Measurements from ENCODE around the gene SLC19A1. TPM values are rescaled to one million over a fixed set of nuclear protein-coding genes. Genes with fewer than 3 reads are reported as not detected.

The SLC19A1 gene
- total and polyA plus RNA-seq, 2 donors from 2014 or later = 5.1 to 7.2 TPM

DNA sequence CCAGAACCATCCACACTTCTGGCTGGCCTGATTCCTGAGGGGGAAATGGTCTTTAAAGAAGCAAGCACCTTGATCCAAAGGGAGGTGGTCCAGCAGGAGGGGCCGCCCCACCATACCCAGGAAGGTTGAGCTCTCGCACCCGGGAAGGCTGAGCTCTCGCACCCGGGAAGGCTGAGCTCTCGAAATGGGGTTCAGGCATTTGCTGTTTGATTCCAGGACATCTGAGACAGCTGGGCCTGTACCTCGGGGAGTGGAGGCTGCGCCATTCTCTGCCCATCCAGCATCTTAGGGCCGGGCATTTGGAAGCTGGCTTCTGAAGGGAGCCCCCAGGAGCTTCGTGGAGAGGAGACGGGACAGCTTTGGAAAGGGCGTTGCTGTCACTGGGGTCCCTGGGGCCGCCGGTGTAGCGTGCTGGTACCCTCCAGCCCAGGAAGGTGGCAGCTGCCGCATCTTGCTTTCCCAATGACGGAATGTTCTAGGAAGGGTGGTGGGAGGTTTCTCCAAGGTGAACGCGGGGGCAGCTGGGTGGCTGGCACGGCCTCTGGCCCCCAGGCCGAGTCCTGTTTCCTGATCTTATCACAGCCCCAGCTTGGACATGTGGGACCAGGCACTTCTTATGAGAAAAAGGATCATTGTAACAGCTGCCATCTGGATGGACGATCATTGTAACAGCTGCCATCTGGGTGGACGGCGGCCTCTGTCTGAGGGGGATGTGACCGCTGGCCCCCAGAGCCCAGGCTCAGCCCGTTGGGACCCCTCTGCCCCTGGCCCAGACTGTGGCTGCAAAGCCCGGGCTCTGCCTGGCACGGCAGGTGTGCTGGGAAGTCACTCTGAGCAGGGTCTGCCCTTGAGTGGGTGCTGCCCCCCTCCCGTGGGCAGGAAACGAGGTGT is 75.7 kb downstream of the SLC19A1 start:
- H3K36me3 ChIP-seq (ENCODE audit: control insufficient read depth in 2 of 3, insufficient read depth in 3 of 3, low read length in 3 of 3) = no peaks in the 10 kb centered on the region
- H3K27ac ChIP-seq (ENCODE audit: low read depth in 2 of 2, low read length in 2 of 2) = no peak overlapping the region
- peak in 3 of 5 donors; percentile 40 to 66 (median 50) for DNase-seq
- TF ChIP-seq, protein P1, sequence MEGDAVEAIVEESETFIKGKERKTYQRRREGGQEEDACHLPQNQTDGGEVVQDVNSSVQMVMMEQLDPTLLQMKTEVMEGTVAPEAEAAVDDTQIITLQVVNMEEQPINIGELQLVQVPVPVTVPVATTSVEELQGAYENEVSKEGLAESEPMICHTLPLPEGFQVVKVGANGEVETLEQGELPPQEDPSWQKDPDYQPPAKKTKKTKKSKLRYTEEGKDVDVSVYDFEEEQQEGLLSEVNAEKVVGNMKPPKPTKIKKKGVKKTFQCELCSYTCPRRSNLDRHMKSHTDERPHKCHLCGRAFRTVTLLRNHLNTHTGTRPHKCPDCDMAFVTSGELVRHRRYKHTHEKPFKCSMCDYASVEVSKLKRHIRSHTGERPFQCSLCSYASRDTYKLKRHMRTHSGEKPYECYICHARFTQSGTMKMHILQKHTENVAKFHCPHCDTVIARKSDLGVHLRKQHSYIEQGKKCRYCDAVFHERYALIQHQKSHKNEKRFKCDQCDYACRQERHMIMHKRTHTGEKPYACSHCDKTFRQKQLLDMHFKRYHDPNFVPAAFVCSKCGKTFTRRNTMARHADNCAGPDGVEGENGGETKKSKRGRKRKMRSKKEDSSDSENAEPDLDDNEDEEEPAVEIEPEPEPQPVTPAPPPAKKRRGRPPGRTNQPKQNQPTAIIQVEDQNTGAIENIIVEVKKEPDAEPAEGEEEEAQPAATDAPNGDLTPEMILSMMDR (IDR thresholded peaks at IDR 0.05; ENCODE audit: borderline replicate concordance, extremely low read depth, insufficient read depth) = no peak
- FAIRE-seq = no peak
- intact Hi-C loops (cut with DNase I) = no loop called here
- no peaks in the 10 kb centered on the region for H3K27me3 ChIP-seq (ENCODE audit: control insufficient read depth, insufficient read depth, low read length)
- H3K4me1 ChIP-seq (ENCODE audit: control insufficient read depth in 2 of 3, insufficient read depth in 2 of 3, low read depth in 1 of 3, low read length in 3 of 3) = peaks cover 0 to 29% (median 25%) of the 10 kb centered on the region in 3 donors
- H3K9me3 ChIP-seq (ENCODE audit: control insufficient read depth in 2 of 3, insufficient read depth in 1 of 3, low read length in 3 of 3) = peaks cover 0 to 2% (median 0%) of the 10 kb centered on the region in 3 donors
- H3K9ac ChIP-seq (ENCODE audit: low read length in 3 of 3) = no peak overlapping the region
- H3K4me3 ChIP-seq (ENCODE audit: low read length in 3 of 3) = no peak overlapping the region

DNA sequence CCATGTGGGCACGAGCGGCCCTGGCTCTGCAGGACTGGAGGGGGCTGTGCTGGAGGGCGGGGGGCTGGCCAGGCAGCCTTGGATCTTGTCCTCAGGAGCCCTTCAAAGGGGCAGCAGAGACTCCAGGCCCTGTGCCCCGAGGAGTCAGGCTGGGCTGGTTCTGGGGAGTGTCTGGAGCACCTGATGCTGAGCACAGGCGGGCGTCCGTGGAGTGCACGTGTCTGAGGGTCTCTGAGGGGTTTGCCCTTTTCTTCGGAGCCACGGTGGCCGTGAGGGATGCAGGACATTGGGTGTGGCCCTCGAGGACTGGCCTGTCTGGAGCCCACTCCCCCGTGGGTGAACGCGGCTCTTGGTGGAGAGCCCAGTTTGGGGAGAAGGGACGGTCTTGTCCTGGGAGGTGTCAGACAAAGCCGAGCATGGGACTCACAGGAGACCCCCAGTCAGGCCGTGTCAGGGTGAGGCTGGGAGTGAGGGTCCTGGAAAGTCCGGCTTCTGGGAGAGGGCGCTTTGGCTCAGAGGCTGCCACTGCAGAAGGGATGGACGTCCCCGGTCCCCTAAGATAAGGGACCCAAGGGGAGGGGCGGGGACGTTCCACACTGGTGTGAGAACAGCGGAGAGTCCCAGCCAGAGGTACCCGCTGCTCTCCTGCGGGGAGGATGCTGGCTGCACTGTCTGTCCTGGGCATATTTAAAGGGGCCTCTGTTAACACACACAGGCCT is 76.5 kb downstream of the SLC19A1 start:
- FAIRE-seq = no peak
- peak in 1 of 5 donors; percentile 64 for DNase-seq

DNA sequence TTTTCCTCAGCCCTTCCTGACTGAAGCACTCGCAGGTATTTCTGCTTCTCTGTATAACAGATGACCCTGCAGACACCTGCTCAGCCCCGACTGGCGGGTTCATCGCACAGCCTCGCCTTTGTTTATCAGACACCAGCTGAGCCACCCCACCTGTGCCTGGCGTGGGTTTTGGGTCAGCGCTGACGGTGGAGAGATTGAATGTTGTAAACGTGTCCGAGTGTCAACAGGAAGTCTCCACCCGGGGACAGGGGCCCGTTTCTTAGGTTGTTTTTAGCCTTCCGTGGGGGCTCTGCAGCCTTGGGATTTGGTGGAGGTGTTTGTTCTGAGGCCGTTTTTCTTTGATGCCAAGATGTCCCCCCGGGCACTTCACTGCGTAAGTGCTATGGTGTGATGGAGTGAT is 77.1 kb downstream of the SLC19A1 start:
- intact Hi-C loops (cut with DNase I) = no loop called here

More for the DNA sequence above, 76.5 kb downstream of the SLC19A1 start:
- Histone ChIP-seq H3K36me3 (ENCODE audit: control insufficient read depth in 2 of 3, insufficient read depth in 3 of 3, low read length in 3 of 3) (no peaks in the 10 kb centered on the region), H3K4me3 (ENCODE audit: low read length in 3 of 3) (no peak overlapping the region), H3K9ac (ENCODE audit: low read length in 3 of 3) (no peak overlapping the region), H3K4me1 (ENCODE audit: control insufficient read depth in 2 of 3, insufficient read depth in 2 of 3, low read depth in 1 of 3, low read length in 3 of 3) (peaks cover 0 to 25% (median 17%) of the 10 kb centered on the region in 3 donors), H3K27ac (ENCODE audit: low read depth in 2 of 2, low read length in 2 of 2) (no peak overlapping the region), H3K9me3 (ENCODE audit: control insufficient read depth in 2 of 3, insufficient read depth in 1 of 3, low read length in 3 of 3) (peaks cover 0 to 6% (median 0%) of the 10 kb centered on the region in 3 donors), H3K27me3 (ENCODE audit: control insufficient read depth, insufficient read depth, low read length) (no peaks in the 10 kb centered on the region)
- intact Hi-C loops (cut with DNase I) = no loop called here
- TF ChIP-seq, protein P1 (IDR thresholded peaks at IDR 0.05; ENCODE audit: borderline replicate concordance, extremely low read depth, insufficient read depth) = no peak

More for the DNA sequence above, 77.1 kb downstream of the SLC19A1 start:
- TF ChIP-seq, protein P1 (IDR thresholded peaks at IDR 0.05; ENCODE audit: borderline replicate concordance, extremely low read depth, insufficient read depth) = no peak
- Histone ChIP-seq H3K9me3 (ENCODE audit: control insufficient read depth in 2 of 3, insufficient read depth in 1 of 3, low read length in 3 of 3) (peaks cover 0 to 6% (median 0%) of the 10 kb centered on the region in 3 donors), H3K9ac (ENCODE audit: low read length in 3 of 3) (no peak overlapping the region), H3K36me3 (ENCODE audit: control insufficient read depth in 2 of 3, insufficient read depth in 3 of 3, low read length in 3 of 3) (no peaks in the 10 kb centered on the region), H3K4me1 (ENCODE audit: control insufficient read depth in 2 of 3, insufficient read depth in 2 of 3, low read depth in 1 of 3, low read length in 3 of 3) (peaks cover 0 to 19% (median 14%) of the 10 kb centered on the region in 3 donors), H3K27me3 (ENCODE audit: control insufficient read depth, insufficient read depth, low read length) (no peaks in the 10 kb centered on the region), H3K4me3 (ENCODE audit: low read length in 3 of 3) (no peak overlapping the region), H3K27ac (ENCODE audit: low read depth in 2 of 2, low read length in 2 of 2) (no peak overlapping the region)
- DNase-seq = peak in 1 of 5 donors; percentile 37
- no peak for FAIRE-seq

All from kidney (tissue), 14 donors.